ENCODE measurements around the gene NHERF2.

NHERF2 gene

GRCh38 chr16:2063861-2064260 lies 37.2 kb downstream of the NHERF2 start:
- DNase-seq = no peak

GRCh38 chr16:2064368-2064945 lies 37.8 kb downstream of the NHERF2 start:
- DNase-seq = no peak

DNA sequence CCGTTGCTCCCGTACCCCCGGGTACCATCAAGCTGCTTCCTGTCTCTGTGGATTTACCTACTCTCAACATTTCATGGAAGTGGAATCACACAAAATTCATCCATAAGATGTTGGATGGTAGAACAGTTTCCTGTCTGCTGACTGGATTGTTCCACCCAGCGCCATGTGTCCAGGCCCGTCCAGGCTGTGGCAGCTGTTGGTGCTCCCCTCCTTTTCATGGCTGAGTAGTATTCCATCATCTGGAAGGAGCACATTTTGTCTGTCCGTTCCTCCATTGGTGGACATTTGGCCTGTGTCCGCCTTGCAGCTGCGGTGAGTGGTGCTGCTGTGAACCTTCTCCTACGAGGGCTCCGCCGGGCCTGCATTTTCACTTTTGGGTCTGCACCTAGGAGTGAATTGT lies 39.4 kb downstream of the NHERF2 start:
- no peak for DNase-seq

- DNase-seq = no peak
These were observed 44.1 kb downstream of the NHERF2 start for GRCh38 chr16:2070576-2071453.

DNA sequence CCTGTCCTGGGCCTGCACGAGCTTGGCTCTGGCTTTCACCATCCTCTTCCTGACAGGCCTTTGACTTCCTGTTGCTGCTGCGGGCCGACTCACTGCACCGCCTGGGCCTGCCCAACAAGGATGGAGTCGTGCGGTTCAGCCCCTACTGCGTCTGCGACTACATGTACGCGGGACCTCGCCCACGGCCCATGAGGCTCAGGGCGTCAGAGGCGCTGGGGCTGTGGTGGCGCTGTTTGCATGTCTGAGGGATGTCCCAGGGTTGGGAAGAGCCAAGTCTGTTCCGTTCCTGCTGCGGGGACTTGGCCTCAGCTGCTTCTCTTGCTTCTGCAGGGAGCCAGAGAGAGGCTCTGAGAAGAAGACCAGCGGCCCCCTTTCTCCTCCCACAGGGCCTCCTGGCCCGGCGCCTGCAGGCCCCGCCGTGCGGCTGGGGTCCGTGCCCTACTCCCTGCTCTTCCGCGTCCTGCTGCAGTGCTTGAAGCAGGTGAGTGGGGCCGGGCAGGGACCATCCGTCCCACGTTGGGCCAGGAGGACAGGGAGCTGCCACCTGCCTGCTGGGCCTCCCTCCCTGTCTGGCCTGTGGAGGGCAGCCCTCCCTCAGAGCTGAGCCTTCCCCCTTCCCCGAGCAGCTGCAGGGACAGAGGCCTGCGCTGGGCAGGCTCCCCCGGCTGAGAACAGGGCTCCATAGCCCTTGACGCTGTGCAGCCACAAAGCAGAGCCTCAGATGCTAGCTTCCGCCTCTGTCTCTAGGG lies 44.9 kb downstream of the NHERF2 start:
- no peak for DNase-seq

DNA sequence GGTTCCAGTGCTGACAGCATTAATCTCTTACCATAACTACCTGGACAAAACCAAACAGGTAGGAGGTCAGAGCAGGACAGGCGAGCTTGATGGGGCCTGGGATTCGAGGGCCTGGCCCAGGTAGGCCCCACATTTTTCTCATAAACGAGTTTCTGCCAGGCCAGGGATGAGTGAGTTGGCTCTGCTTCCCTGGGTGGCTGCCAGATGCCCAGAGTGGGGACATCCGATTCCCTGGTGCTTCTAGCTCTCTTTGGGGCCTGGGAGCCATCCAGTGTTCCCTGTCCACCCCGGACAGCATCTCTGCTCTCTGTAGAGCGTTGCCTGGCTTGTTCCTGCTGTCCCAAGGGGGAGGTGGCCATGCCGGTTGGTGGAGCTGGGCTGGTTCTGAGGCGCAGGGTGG lies 46.2 kb downstream of the NHERF2 start:
- DNase-seq = no peak

- no peak for DNase-seq
These were observed 47.4 kb downstream of the NHERF2 start for GRCh38 chr16:2074071-2074470.

DNA sequence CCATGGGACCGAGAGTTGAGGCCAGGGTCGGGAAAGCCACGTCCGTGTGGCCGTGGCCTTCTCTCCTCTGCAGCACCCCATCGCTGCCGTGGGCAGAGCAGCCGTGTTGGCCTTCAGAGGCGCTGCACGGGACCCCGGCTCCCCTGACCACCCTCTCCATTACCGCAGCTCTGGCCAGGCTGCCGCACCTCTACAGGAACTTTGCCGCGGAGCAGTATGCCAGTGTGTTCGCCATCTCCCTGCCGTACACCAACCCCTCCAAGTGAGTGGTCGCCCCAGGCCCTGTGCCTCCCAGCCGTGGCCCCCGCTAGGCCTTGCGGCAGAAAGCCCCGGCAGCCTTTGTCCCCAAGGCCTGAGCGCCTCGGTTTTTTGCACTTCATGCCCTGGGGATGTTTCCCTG lies 48.9 kb downstream of the NHERF2 start:
- DNase-seq = no peak

- DNase-seq = no peak
These were observed 49.6 kb downstream of the NHERF2 start for GRCh38 chr16:2076072-2076865.

GRCh38 chr16:2077016-2077415 lies 50.3 kb downstream of the NHERF2 start:
- DNase-seq = no peak

GRCh38 chr16:2077696-2078095 lies 51.0 kb downstream of the NHERF2 start:
- DNase-seq = no peak

GRCh38 chr16:2078096-2078495 lies 51.4 kb downstream of the NHERF2 start:
- no peak for DNase-seq

DNA sequence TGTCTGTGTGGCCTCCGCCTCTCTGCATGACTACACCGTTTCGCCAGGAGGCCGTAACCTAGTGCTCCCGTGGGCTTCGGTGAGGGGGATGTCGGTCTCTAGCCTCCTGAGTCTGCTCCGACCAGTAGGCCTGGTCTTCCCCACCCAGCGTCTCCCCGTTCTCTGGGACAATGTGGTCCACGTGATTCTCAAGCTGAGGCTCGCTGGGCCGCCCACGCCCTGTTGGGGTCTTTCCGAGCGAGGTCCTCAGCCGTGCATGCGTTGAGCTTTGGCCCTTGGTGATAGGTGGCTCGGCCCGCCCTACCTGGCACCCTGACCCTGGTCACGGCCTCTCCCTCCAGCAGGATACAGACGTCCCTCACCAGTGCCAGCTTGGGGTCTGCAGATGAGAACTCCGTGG lies 52.0 kb downstream of the NHERF2 start:
- DNase-seq = no peak

GRCh38 chr16:2079311-2079800 lies 52.7 kb downstream of the NHERF2 start:
- DNase-seq = no peak

- no peak for DNase-seq
These were observed 53.3 kb downstream of the NHERF2 start for GRCh38 chr16:2079991-2080390.

DNA sequence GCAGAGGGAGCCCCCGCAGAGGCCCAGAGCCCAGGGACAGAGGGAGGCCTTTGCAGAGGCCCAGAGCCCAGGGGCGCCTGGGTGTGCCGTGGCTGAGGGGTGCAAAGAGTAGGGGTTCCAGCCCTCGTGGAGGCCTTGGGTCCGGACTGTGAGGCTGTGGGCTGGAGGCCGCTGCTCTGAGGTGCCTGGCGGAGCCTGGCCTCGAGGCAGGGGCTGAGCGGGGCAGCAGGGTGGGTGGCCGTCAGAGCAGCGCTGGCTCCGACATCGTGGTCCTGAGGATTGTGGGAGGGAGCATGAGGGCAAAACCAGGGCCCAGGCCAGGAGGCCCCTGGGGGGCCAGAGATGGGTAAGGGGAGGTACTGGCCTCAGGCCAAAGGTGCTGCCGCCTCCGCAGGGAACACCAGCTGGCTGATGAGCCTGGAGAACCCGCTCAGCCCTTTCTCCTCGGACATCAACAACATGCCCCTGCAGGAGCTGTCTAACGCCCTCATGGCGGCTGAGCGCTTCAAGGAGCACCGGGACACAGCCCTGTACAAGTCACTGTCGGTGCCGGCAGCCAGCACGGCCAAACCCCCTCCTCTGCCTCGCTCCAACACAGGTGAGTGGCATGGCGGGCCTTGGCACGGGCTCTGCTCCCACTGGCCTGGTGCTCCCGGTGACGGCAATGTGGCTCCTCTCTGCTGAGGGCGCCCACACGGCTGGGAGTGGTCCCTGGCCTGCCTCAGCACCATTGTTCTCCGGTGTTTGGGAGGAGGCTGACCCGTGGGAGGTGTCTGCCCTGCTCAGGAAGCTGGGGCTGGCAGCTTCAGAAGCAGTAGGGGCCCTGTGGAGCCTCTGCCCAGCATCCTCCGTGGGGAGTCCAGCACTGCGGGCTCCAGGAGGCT lies 54.7 kb downstream of the NHERF2 start:
- no peak for DNase-seq

DNA sequence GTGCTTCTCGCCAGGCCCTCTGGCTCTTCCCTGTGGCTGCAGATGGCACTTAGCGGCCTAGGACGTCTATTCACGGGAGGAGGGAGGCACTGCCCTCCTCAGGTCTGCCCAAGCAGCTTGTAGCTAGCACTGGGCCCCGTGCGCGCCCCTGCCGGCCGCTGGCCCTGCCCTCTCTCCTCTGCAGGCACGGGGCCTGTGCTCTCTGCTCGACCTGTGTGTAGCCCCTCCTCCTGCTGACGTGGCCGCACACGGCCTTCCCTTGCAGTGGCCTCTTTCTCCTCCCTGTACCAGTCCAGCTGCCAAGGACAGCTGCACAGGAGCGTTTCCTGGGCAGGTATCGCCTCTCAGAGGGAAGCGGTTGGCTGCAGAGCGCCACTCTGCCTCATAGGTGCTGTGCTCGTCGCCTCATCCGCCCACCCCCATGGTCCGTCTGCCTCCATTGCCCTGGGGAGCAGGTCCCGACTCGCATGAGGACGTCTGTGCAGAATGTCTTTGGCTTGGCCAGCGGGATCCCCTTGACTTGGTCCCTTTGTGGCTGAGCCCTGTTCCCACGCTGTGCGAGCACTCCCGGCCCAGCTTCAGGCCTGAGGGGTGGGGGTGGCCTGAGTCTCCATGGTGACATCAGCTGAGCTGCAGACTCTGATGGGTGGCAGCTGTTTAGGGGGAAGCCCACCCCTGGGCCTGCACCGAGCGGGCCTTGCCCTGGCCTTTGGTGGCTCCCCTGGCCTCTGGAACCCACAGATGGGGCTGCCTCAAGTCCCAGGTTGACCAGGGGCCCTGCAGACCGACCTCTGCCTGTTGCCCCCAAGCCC lies 55.7 kb downstream of the NHERF2 start:
- no peak for DNase-seq

DNA sequence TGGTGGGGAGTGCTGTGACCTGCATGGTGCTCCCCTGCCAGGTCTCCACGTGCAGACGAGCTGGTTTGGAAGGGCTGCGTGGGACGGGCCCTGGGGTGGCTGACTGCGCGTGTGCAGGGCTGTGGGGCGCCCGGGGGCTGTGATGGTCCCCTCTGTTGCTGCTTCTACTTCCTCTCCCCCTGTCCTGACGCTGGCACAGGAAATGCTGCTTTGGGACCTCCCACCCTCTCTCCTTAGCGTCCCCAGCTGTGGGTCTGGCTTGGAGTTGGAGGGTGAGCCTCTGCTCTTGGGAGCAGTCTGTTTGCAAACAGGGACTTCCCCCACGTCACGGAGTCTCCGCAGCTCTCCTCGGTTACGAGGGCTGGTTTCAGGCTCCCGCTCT lies 56.3 kb downstream of the NHERF2 start:
- DNase-seq = no peak

DNA sequence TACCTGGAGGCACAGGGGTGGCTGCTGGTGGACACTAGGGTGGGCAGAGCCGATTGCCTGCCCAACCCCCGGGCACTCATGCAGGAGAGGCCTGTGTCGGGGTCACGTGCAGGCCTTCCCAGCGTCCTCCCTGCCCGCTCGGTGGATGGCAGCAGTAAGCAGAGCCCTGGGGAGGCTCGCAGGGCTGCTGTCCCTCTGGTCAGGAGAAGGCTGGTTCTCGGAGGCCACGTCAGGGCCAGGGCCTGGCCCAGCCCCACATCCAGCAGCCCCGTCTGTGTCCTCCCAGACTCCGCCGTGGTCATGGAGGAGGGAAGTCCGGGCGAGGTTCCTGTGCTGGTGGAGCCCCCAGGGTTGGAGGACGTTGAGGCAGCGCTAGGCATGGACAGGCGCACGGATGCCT lies 56.7 kb downstream of the NHERF2 start:
- DNase-seq = no peak

DNA sequence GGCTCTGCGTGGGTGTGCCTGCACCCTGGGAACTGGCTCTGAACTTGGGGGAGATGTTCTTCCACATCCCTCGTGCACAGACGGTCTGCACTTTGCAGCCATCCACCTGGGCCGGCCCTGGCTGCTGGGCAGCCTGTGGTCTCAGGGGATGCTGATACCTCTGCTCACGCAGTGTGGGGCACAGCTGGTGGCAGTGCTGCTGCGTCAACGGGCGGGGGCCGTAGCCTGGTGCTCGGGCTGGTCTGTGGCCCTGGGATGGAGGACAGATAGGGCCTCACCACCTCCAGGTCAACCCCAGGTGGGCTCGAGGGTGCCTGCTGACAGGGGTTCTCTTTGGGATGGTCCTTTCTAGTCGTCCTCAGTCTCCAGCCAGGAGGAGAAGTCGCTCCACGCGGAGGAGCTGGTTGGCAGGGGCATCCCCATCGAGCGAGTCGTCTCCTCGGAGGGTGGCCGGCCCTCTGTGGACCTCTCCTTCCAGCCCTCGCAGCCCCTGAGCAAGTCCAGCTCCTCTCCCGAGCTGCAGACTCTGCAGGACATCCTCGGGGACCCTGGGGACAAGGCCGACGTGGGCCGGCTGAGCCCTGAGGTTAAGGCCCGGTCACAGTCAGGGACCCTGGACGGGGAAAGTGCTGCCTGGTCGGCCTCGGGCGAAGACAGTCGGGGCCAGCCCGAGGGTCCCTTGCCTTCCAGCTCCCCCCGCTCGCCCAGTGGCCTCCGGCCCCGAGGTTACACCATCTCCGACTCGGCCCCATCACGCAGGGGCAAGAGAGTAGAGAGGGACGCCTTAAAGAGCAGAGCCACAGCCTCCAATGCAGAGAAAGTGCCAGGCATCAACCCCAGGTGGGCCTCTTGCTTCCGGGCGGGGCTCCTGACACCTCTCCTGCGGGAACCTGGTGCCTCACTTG lies 57.4 kb downstream of the NHERF2 start:
- no peak for DNase-seq
